Caco-2 (cell line): ENCODE data around the gene OPA1. TPM values are rescaled to one million over a fixed set of nuclear protein-coding genes. Genes with fewer than 3 reads are reported as not detected.

Experiments used
- BruUV-seq: library from RNA; stranded (reverse); fragments of 400-500 nt; replicated peaks from 2 replicates; lab custom pipeline; 2021; lab: Mats Ljungman, UMichigan
- CTCF ChIA-PET: fragments of 300-600 bp; sonication (Branson Sonifier 250); formaldehyde crosslinking; loops from one replicate; lab custom pipeline; 2022; ENCODE audit warnings: antibody characterized with exemption; lab: Charles Lee
- POLR2A ChIA-PET: fragments of 300-600 bp; sonication (Branson Sonifier 250); formaldehyde crosslinking; loops from one replicate; lab custom pipeline; 2022; ENCODE audit warnings: antibody characterized with exemption; lab: Charles Lee
- DNase-seq, 2 experiments: peaks; one replicate each; pipeline versions ENCODE4 v3.0.0 to v3.0.0-alpha.2; 2020 to 2022
- H3K27me3 ChIP-seq: replicated peaks from 2 replicates; pipeline ENCODE4 v1.6.0; 2011; ENCODE audit warnings: low read length; ENCODE audit not compliant: control insufficient read depth, insufficient read depth
- H3K36me3 ChIP-seq: 2 replicates; pipeline ENCODE4 v1.5.1; 2011; ENCODE audit warnings: low read length; ENCODE audit not compliant: control insufficient read depth, insufficient read depth
- H3K4me1 ChIP-seq: fragments of 250-450 bp; sonication (Bioruptor Pico); 2 replicates; pipeline ENCODE4 v1.5.1; 2020; ENCODE audit warnings: mild to moderate bottlenecking
- H3K4me3 ChIP-seq: 2 replicates; pipeline ENCODE4 v1.5.1; 2011; ENCODE audit warnings: low read depth, mild to moderate bottlenecking, control low read depth, low read length
- H3K9me3 ChIP-seq: fragments of 250-450 bp; sonication (Bioruptor Pico); 2 replicates; pipeline ENCODE4 v1.5.1; 2020; ENCODE audit warnings: mild to moderate bottlenecking, moderate library complexity
- H3K27ac Mint-ChIP-seq: one replicate; pipeline ENCODE4 v1.8.0; 2022; ENCODE audit warnings: mixed read lengths; ENCODE audit not compliant: unreplicated experiment
- H3K27me3 Mint-ChIP-seq: one replicate; pipeline ENCODE4 v1.8.0; 2022; ENCODE audit warnings: mixed read lengths; ENCODE audit not compliant: insufficient read depth, unreplicated experiment
- H3K36me3 Mint-ChIP-seq: one replicate; pipeline ENCODE4 v1.8.0; 2022; ENCODE audit warnings: mild to moderate bottlenecking, mixed read lengths; ENCODE audit not compliant: insufficient read depth, unreplicated experiment
- H3K4me1 Mint-ChIP-seq: one replicate; pipeline ENCODE4 v1.8.0; 2022; ENCODE audit warnings: low read depth, mixed read lengths; ENCODE audit not compliant: unreplicated experiment
- H3K4me3 Mint-ChIP-seq: one replicate; pipeline ENCODE4 v1.8.0; 2022; ENCODE audit warnings: mild to moderate bottlenecking, moderate library complexity, mixed read lengths; ENCODE audit not compliant: unreplicated experiment
- H3K9me3 Mint-ChIP-seq: one replicate; pipeline ENCODE4 v1.8.0; 2022; ENCODE audit warnings: mixed read lengths; ENCODE audit not compliant: unreplicated experiment
- intact Hi-C: fragments of 100-400 bp; cut with micrococcal nuclease; formaldehyde crosslinking; loops from one replicate; pipeline ENCODE4 v1.10.0; 2022; ENCODE audit not compliant: unreplicated experiment
- total RNA-seq: library from RNA; stranded (reverse); gene quantifications from 2 replicates; pipeline ENCODE4 v1.2.3, GENCODE V29; 2022
- TF ChIP-seq, protein P1 (sequence below), 2 experiments: fragments of 200-600 bp in 1 of 2; IDR thresholded peaks; 1 replicate in 1 of 2; 2 replicates in 1 of 2; pipeline versions ENCODE4 v1.5.1 to v1.8.0; 2011 to 2022; ENCODE audit warnings: antibody characterized with exemption in 1 of 2, control low read depth in 1 of 2, inconsistent platforms in 1 of 2, low read depth in 1 of 2, low read length in 1 of 2, mild to moderate bottlenecking in 1 of 2, moderate library complexity in 1 of 2; ENCODE audit not compliant: insufficient read depth in 1 of 2, severe bottlenecking in 1 of 2, unreplicated experiment in 1 of 2

The OPA1 gene
- total RNA-seq, 1 experiment from 2014 or later, result 61.4 TPM

DNA sequence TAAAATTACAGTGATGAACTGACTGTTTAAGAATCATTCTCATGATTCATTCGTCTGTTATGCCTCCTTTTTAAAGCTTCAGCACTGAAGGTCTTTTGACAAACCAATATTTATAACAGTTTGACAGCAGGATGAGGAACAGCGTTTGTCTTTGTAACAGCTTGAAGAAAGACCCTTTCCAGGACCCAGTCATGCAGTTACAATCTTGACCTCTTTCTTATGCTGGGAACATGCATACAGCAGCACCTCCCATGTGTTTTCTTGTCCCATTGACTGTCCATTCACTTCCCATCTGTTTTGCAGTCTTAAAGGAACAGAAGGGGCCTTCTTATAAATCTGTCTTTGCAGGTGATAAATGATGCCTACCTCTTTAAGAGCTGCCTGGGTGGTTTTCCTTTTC, 87.2 kb downstream of the OPA1 start:
- POLR2A ChIA-PET, result no interaction called here
- Histone ChIP-seq H3K9me3 (no peaks in the 10 kb centered on the region), H3K4me3 (no peak overlapping the region), H3K27me3 (no peaks in the 10 kb centered on the region), H3K36me3 (no peaks in the 10 kb centered on the region), H3K4me1 (no peaks in the 10 kb centered on the region)
- Mint-ChIP-seq H3K27ac (no peak overlapping the region), H3K4me3 (no peak overlapping the region), H3K9me3 (no peaks in the 10 kb centered on the region), H3K4me1 (no peaks in the 10 kb centered on the region), H3K36me3 (peaks cover 27% of the 10 kb centered on the region), H3K27me3 (no peaks in the 10 kb centered on the region)
- intact Hi-C loops, result no loop called here
- BruUV-seq, result no TSS peak
- CTCF ChIA-PET, result no interaction called here
- TF ChIP-seq, protein P1, sequence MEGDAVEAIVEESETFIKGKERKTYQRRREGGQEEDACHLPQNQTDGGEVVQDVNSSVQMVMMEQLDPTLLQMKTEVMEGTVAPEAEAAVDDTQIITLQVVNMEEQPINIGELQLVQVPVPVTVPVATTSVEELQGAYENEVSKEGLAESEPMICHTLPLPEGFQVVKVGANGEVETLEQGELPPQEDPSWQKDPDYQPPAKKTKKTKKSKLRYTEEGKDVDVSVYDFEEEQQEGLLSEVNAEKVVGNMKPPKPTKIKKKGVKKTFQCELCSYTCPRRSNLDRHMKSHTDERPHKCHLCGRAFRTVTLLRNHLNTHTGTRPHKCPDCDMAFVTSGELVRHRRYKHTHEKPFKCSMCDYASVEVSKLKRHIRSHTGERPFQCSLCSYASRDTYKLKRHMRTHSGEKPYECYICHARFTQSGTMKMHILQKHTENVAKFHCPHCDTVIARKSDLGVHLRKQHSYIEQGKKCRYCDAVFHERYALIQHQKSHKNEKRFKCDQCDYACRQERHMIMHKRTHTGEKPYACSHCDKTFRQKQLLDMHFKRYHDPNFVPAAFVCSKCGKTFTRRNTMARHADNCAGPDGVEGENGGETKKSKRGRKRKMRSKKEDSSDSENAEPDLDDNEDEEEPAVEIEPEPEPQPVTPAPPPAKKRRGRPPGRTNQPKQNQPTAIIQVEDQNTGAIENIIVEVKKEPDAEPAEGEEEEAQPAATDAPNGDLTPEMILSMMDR (IDR thresholded peaks at IDR 0.05; ENCODE audit: insufficient read depth in 1 of 2, low read depth in 1 of 2, low read length in 1 of 2, severe bottlenecking in 1 of 2, unreplicated experiment in 1 of 2), result no peak
- no peak for DNase-seq

DNA sequence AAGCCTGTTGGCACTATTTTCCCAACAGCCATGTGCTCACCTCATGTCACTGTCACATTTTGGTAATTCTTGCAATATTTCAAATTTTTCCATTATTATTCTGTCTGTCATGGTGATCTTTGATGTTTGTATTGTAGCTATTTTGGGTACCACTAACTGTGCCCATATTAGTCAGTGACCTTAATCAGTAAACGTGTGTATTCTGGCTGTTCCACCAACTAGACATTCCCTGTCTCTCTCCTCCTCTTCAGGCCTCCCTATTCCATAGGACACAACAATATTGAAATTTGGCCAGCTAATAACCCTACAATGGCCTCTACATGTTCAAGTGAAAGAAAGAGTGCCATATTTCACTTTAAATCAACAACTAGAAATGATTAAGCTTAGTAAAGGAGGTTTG, 88.6 kb downstream of the OPA1 start:
- no peaks in the 10 kb centered on the region for H3K27me3 ChIP-seq
- no peak overlapping the region for H3K27ac Mint-ChIP-seq
- peaks cover 29% of the 10 kb centered on the region for H3K36me3 Mint-ChIP-seq
- no peaks in the 10 kb centered on the region for H3K36me3 ChIP-seq
- no peak for DNase-seq
- H3K4me3 ChIP-seq, result no peak overlapping the region
- POLR2A ChIA-PET, result no interaction called here
- no peaks in the 10 kb centered on the region for H3K9me3 ChIP-seq
- H3K4me3 Mint-ChIP-seq, result no peak overlapping the region
- no peaks in the 10 kb centered on the region for H3K4me1 ChIP-seq
- H3K9me3 Mint-ChIP-seq, result no peaks in the 10 kb centered on the region
- no TSS peak for BruUV-seq
- intact Hi-C loops, result no loop called here
- H3K4me1 Mint-ChIP-seq, result no peaks in the 10 kb centered on the region
- H3K27me3 Mint-ChIP-seq, result no peaks in the 10 kb centered on the region
- TF ChIP-seq, protein P1 (IDR thresholded peaks at IDR 0.05; ENCODE audit: insufficient read depth in 1 of 2, low read depth in 1 of 2, low read length in 1 of 2, severe bottlenecking in 1 of 2, unreplicated experiment in 1 of 2), result no peak
- CTCF ChIA-PET, result no interaction called here

DNA sequence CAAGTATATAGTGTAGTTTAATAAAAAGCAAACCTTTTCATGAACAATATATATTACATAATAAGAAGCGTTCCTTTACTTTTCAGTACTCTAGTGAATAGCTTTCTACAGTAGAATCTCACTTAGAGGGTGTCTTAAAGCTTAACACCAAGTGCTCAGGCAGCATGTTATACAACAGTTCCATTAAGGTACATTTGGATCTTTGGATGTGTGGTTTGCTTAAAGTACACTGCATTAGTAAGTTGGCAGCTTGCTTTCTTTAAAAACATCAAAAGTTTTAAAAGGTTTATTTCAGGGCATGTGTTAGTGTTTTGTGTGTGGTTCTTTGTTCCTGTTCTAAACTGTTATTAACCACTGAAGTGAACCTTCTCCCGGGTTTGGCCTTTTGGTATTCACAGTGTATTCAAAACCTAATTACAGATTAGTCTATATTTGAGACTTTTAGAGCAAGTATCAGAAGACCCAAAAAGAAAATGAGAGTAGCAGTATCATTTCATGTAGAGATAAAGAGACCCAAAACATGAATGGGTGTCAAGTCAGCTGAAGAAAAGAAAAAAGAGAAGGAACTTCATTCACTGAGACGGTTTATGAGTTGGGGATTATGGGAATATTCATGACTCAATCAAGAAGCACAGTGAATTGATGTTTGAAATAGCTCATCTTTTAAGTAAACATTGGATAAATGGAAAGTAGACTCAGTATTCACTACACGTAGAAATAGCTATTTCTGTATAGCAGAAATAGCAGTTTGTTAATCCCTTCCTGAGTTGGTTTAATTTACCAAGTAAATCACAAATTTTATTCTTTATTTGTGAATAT, 93.9 kb downstream of the OPA1 start:
- TF ChIP-seq, protein P1 (IDR thresholded peaks at IDR 0.05; ENCODE audit: insufficient read depth in 1 of 2, low read depth in 1 of 2, low read length in 1 of 2, severe bottlenecking in 1 of 2, unreplicated experiment in 1 of 2), result no peak
- Histone ChIP-seq H3K27me3 (no peaks in the 10 kb centered on the region), H3K4me3 (no peak overlapping the region), H3K36me3 (no peaks in the 10 kb centered on the region), H3K4me1 (no peaks in the 10 kb centered on the region), H3K9me3 (no peaks in the 10 kb centered on the region)
- intact Hi-C loops, result no loop called here
- peaks cover 28% of the 10 kb centered on the region for H3K36me3 Mint-ChIP-seq
- H3K27me3 Mint-ChIP-seq, result no peaks in the 10 kb centered on the region
- DNase-seq, result no peak
- H3K27ac Mint-ChIP-seq, result no peak overlapping the region
- ChIA-PET POLR2A (interaction anchor here (0.6 kb wide), 1 partner anchor 316 kb away, joined by 4 read pairs; no protein-coding TSS in a partner anchor), CTCF (no interaction called here)
- no TSS peak for BruUV-seq
- H3K9me3 Mint-ChIP-seq, result no peaks in the 10 kb centered on the region
- no peaks in the 10 kb centered on the region for H3K4me1 Mint-ChIP-seq
- no peak overlapping the region for H3K4me3 Mint-ChIP-seq
